Vagina (tissue), 2 donors: ENCODE measurements around the gene NLGN3. TPM values are rescaled to one million over a fixed set of nuclear protein-coding genes. Genes with fewer than 3 reads are reported as not detected.

ENCODE experiments used
- DNase-seq, 2 donors: peaks; one replicate each; pipeline ENCODE4 v3.0.0-alpha.2; 2017; ENCODE audit errors: extremely low spot score in 2 of 2
- H3K27ac ChIP-seq: fragments of 200-600 bp; sonication (generic); one replicate; pipeline ENCODE4 v1.5.1; 2019
- H3K27me3 ChIP-seq: fragments of 200-600 bp; sonication (generic); one replicate; pipeline ENCODE4 v1.5.1; 2019
- H3K36me3 ChIP-seq, 2 donors: fragments of 200-600 bp; sonication (generic); one replicate each; pipeline ENCODE4 v1.5.1; 2017 to 2019
- H3K4me1 ChIP-seq: fragments of 200-600 bp; sonication (generic); one replicate; pipeline ENCODE4 v1.5.1; 2019
- H3K4me3 ChIP-seq, 2 donors: fragments of 200-600 bp; sonication (generic); 1 replicate in 1 of 2; 2 replicates in 1 of 2; pipeline ENCODE4 v1.5.1; 2016 to 2019
- H3K9me3 ChIP-seq: fragments of 200-600 bp; sonication (generic); one replicate; pipeline ENCODE4 v1.5.1; 2019
- CTCF ChIP-seq, 3 experiments: fragments of 450-650 bp in 2 of 3; fragments of 200-600 bp in 1 of 3; sonication (generic) in 1 of 3; IDR thresholded peaks; one replicate each; pipeline ENCODE4 v1.5.1; 2017 to 2019; ENCODE audit warnings: antibody characterized with exemption in 3 of 3, mild to moderate bottlenecking in 2 of 3, moderate library complexity in 2 of 3
- POLR2A ChIP-seq, 2 donors: fragments of 450-650 bp; IDR thresholded peaks; one replicate each; pipeline ENCODE4 v1.6.1; 2017; ENCODE audit warnings: antibody characterized with exemption in 2 of 2, mild to moderate bottlenecking in 2 of 2, moderate library complexity in 2 of 2
- POLR2AphosphoS5 ChIP-seq, 2 donors: sonication (generic); formaldehyde crosslinking; IDR thresholded peaks; one replicate each; pipeline ENCODE4 v1.9.0; 2017; ENCODE audit warnings: antibody characterized with exemption in 2 of 2, mild to moderate bottlenecking in 2 of 2, low read depth in 1 of 2; ENCODE audit not compliant: insufficient read depth in 1 of 2
- intact Hi-C: fragments of 100-400 bp; cut with DNase I; formaldehyde crosslinking; loops from one replicate; pipeline ENCODE4 v1.15.1; 2023
- total RNA-seq: library from RNA; depleted of rRNA; stranded (reverse); fragments of >200 nt; gene quantifications from one replicate; pipeline ENCODE4 v1.2.3, GENCODE V29; 2016

The NLGN3 gene
- total RNA-seq, 1 donor from 2014 or later: 1.7 TPM

DNA sequence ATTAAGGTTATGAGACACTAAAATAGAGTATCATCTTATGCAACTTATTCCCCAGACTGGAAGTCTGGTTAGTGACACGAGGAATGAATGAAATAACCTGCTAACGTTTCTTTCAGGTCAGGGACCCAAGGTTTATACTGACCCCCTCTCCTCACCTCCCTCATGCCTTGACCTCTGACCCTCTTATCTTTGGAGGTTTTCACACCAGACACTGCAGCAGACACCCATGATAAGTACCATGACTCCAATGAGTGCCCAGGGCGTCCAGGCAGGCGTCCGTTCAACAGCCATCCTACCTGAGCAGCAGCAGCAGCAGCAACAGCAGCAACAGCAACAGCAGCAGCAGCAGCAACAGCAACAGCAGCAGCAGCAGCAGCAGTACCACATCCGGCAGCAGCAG lies 4.2 kb upstream of the NLGN3 start:
- Histone ChIP-seq H3K4me1 (peaks cover 14% of the 10 kb centered on the region), H3K27ac (no peak overlapping the region), H3K27me3 (no peaks in the 10 kb centered on the region), H3K4me3 (no peak overlapping the region), H3K9me3 (no peaks in the 10 kb centered on the region), H3K36me3 (peaks cover 0 to 15% of the 10 kb centered on the region in 2 donors)
- intact Hi-C loops: no loop called here
- TF ChIP-seq CTCF (IDR thresholded peaks at IDR 0.05) (no peak), POLR2A (IDR thresholded peaks at IDR 0.05) (no peak), POLR2AphosphoS5 (IDR thresholded peaks at IDR 0.05; ENCODE audit: insufficient read depth in 1 of 2, low read depth in 1 of 2) (no peak)
- DNase-seq: no peak

DNA sequence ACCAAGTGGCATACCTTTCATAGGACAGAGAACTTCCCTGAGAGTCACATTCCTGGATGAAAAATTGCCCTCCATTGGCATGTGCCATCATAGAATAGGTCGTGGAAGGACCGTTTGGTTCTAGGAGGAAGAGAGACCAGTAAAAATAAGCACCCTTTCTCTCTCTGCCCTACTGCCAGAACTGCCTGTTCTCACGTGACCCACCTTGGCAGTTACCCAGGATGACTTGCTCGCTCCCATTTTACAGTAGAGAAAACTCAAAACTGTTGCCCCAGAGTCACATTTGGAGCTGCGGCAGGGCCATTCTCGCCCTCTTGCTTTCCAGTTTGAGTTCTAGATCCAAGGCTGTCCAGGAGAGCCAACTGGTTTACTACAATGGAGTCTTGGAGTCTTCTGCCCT lies 1.1 kb upstream of the NLGN3 start:
- Histone ChIP-seq H3K4me1 (peaks cover 17% of the 10 kb centered on the region), H3K36me3 (peaks cover 0 to 4% of the 10 kb centered on the region in 2 donors), H3K4me3 (no peak overlapping the region), H3K9me3 (no peaks in the 10 kb centered on the region), H3K27ac (no peak overlapping the region), H3K27me3 (no peaks in the 10 kb centered on the region)
- DNase-seq: no peak
- no peak for TF ChIP-seq POLR2A (IDR thresholded peaks at IDR 0.05)
- TF ChIP-seq POLR2AphosphoS5 (IDR thresholded peaks at IDR 0.05; ENCODE audit: insufficient read depth in 1 of 2, low read depth in 1 of 2): no peak
- TF ChIP-seq CTCF (IDR thresholded peaks at IDR 0.05): no peak
- intact Hi-C loops: no loop called here

DNA sequence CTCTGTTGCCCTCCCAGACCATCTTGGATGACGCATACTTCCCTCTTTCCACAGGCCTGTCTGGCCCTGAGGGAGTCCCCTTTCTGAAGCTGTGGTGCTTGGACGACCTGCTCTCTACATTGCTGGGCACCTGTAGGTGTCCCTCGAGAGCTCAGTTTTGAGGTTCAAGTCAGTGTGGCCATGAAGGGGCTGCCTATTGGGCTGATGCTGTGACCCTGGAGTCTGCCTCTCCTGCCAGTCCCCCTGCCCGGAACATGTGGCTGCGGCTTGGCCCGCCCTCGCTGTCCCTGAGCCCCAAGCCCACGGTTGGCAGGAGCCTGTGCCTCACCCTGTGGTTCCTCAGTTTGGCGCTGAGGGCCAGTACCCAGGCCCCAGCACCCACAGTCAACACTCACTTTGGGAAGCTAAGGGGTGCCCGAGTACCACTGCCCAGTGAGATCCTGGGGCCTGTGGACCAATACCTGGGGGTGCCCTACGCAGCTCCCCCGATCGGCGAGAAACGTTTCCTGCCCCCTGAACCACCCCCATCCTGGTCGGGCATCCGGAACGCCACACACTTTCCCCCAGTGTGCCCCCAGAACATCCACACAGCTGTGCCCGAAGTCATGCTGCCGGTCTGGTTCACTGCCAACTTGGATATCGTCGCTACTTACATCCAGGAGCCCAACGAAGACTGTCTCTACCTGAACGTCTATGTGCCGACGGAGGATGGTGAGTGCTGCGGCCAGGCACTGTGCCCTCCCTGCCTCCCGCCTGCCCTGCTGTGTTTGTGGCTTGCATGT lies 3.0 kb downstream of the NLGN3 start:
- TF ChIP-seq POLR2A (IDR thresholded peaks at IDR 0.05) (no peak), POLR2AphosphoS5 (IDR thresholded peaks at IDR 0.05; ENCODE audit: insufficient read depth in 1 of 2, low read depth in 1 of 2) (no peak), CTCF (IDR thresholded peaks at IDR 0.05) (no peak)
- Histone ChIP-seq H3K9me3 (no peaks in the 10 kb centered on the region), H3K36me3 (no peaks in the 10 kb centered on the region), H3K4me1 (peaks cover 17% of the 10 kb centered on the region), H3K27ac (no peak overlapping the region), H3K4me3 (no peak overlapping the region), H3K27me3 (no peaks in the 10 kb centered on the region)
- DNase-seq: no peak
- intact Hi-C loops: no loop called here

- intact Hi-C loops: no loop called here
- no peak overlapping the region for H3K4me3 ChIP-seq
- peaks cover 15% of the 10 kb centered on the region for H3K4me1 ChIP-seq
- no peak for DNase-seq
- TF ChIP-seq CTCF (IDR thresholded peaks at IDR 0.05): no peak
- no peak for TF ChIP-seq POLR2A (IDR thresholded peaks at IDR 0.05)
- TF ChIP-seq POLR2AphosphoS5 (IDR thresholded peaks at IDR 0.05; ENCODE audit: insufficient read depth in 1 of 2, low read depth in 1 of 2): no peak
- no peaks in the 10 kb centered on the region for H3K9me3 ChIP-seq
- H3K27ac ChIP-seq: no peak overlapping the region
- no peaks in the 10 kb centered on the region for H3K27me3 ChIP-seq
- H3K36me3 ChIP-seq: no peaks in the 10 kb centered on the region
These were observed 3.6 kb downstream of the NLGN3 start for GRCh38 chrX:71148278-71148663.

- H3K36me3 ChIP-seq: no peaks in the 10 kb centered on the region
- no peaks in the 10 kb centered on the region for H3K4me1 ChIP-seq
- H3K9me3 ChIP-seq: no peaks in the 10 kb centered on the region
- no peak overlapping the region for H3K4me3 ChIP-seq
- no peak overlapping the region for H3K27ac ChIP-seq
- TF ChIP-seq CTCF (IDR thresholded peaks at IDR 0.05) (no peak), POLR2A (IDR thresholded peaks at IDR 0.05) (no peak), POLR2AphosphoS5 (IDR thresholded peaks at IDR 0.05; ENCODE audit: insufficient read depth in 1 of 2, low read depth in 1 of 2) (no peak)
- H3K27me3 ChIP-seq: no peaks in the 10 kb centered on the region
- DNase-seq: no peak
- intact Hi-C loops: no loop called here
These were observed 6.7 kb downstream of the NLGN3 start for GRCh38 chrX:71151366-71151765.
